Measurements from ENCODE around the gene FAM184B.

Gene FAM184B

GRCh38 chr4:17773135-17773698, 8.2 kb downstream of the FAM184B start:
- no peak for DNase-seq (ENCODE audit: low read depth)

GRCh38 chr4:17771284-17771908, 10.0 kb downstream of the FAM184B start:
- no peak for DNase-seq (ENCODE audit: low read depth)

GRCh38 chr4:17770845-17771244, 10.6 kb downstream of the FAM184B start:
- no peak for DNase-seq (ENCODE audit: low read depth)

- DNase-seq (ENCODE audit: low read depth), result no peak
Measured at GRCh38 chr4:17769406-17770174, 11.8 kb downstream of the FAM184B start.

- DNase-seq (ENCODE audit: low read depth), result no peak
Measured at GRCh38 chr4:17766826-17767458, 14.5 kb downstream of the FAM184B start.

- no peak for DNase-seq (ENCODE audit: low read depth)
Measured at GRCh38 chr4:17765514-17766286, 15.7 kb downstream of the FAM184B start.

- DNase-seq (ENCODE audit: low read depth), result no peak
Measured at GRCh38 chr4:17763931-17764330, 17.5 kb downstream of the FAM184B start.

GRCh38 chr4:17763416-17763815, 18.0 kb downstream of the FAM184B start:
- no peak for DNase-seq (ENCODE audit: low read depth)

GRCh38 chr4:17762726-17763125, 18.7 kb downstream of the FAM184B start:
- no peak for DNase-seq (ENCODE audit: low read depth)

GRCh38 chr4:17761062-17761461, 20.4 kb downstream of the FAM184B start:
- DNase-seq (ENCODE audit: low read depth), result no peak

- no peak for DNase-seq (ENCODE audit: low read depth)
Measured at GRCh38 chr4:17760626-17761025, 20.8 kb downstream of the FAM184B start.

- no peak for DNase-seq (ENCODE audit: low read depth)
Measured at GRCh38 chr4:17758485-17758884, 22.9 kb downstream of the FAM184B start.

GRCh38 chr4:17757621-17758020, 23.8 kb downstream of the FAM184B start:
- no peak for DNase-seq (ENCODE audit: low read depth)

- DNase-seq (ENCODE audit: low read depth), result no peak
Measured at GRCh38 chr4:17753646-17754045, 27.8 kb downstream of the FAM184B start.

- DNase-seq (ENCODE audit: low read depth), result no peak
Measured at GRCh38 chr4:17740702-17741101, 40.7 kb downstream of the FAM184B start.

- DNase-seq (ENCODE audit: low read depth), result no peak
Measured at GRCh38 chr4:17736484-17736883, 44.9 kb downstream of the FAM184B start.

GRCh38 chr4:17726911-17727310, 54.5 kb downstream of the FAM184B start:
- DNase-seq (ENCODE audit: low read depth), result no peak

GRCh38 chr4:17723648-17724047, 57.8 kb downstream of the FAM184B start:
- DNase-seq (ENCODE audit: low read depth), result no peak

GRCh38 chr4:17722356-17722700, 59.1 kb downstream of the FAM184B start:
- no peak for DNase-seq (ENCODE audit: low read depth)

- DNase-seq (ENCODE audit: low read depth), result no peak
Measured at GRCh38 chr4:17721496-17722355, 59.7 kb downstream of the FAM184B start.

- no peak for DNase-seq (ENCODE audit: low read depth)
Measured at GRCh38 chr4:17719106-17719505, 62.3 kb downstream of the FAM184B start.

All from T-helper 22 cell (primary cell).